HepG2 (cell line): ENCODE measurements around the gene SOAT2. TPM values are rescaled to one million over a fixed set of nuclear protein-coding genes. Genes with fewer than 3 reads are reported as not detected.

Experiments
- CHD2 ChIP-seq: IDR thresholded peaks from 2 replicates; pipeline ENCODE4 v1.6.1; 2011; ENCODE audit warnings: low read depth, low read length, improper control_type of control experiment
- HNF4A ChIP-seq: sonication (generic); formaldehyde crosslinking; IDR thresholded peaks from 2 replicates; pipeline ENCODE4 v1.4.0; 2020; ENCODE audit warnings: missing genetic modification reagents
- NFIB ChIP-seq: sonication (generic); formaldehyde crosslinking; IDR thresholded peaks from 2 replicates; pipeline ENCODE4 v1.9.0; 2021; ENCODE audit warnings: missing genetic modification reagents, mild to moderate bottlenecking, borderline replicate concordance
- THAP11 ChIP-seq: IDR thresholded peaks from 2 replicates; pipeline ENCODE4 v1.6.1; 2016; ENCODE audit warnings: missing biosample characterization, missing genetic modification reagents
- ZNF101 ChIP-seq: sonication (generic); formaldehyde crosslinking; IDR thresholded peaks from 2 replicates; pipeline ENCODE4 v1.4.0; 2020; ENCODE audit warnings: mild to moderate bottlenecking, low read depth, missing genetic modification reagents, borderline replicate concordance
- ZNF235 ChIP-seq: sonication (generic); formaldehyde crosslinking; IDR thresholded peaks from 2 replicates; pipeline ENCODE4 v1.8.1; 2023; ENCODE audit warnings: mild to moderate bottlenecking, missing genetic modification reagents, borderline replicate concordance
- ZNF883 ChIP-seq: sonication (generic); formaldehyde crosslinking; IDR thresholded peaks from 2 replicates; pipeline ENCODE4 v1.5.1; 2020; ENCODE audit warnings: mild to moderate bottlenecking, missing genetic modification reagents; ENCODE audit errors: not compliant biosample characterization
- ZSCAN21 ChIP-seq: sonication (generic); formaldehyde crosslinking; IDR thresholded peaks from 2 replicates; pipeline ENCODE4 v1.8.0; 2022; ENCODE audit warnings: mild to moderate bottlenecking, missing genetic modification reagents, moderate library complexity, borderline replicate concordance
- polyA plus RNA-seq, 8 experiments: library from polyadenylated mRNA; depleted of rRNA in 3 of 8; stranded (reverse) in 7 of 8; unstranded in 1 of 8; fragments of >200 nt; fragmentation: Illumina TruSeq in 4 of 8; extraction: Trizol in 4 of 8; gene quantifications; 2 replicates each; pipeline versions ENCODE4 v1.2.1 to v1.2.3, GENCODE V29; 2011 to 2016; ENCODE audit warnings: low read depth in 4 of 8, missing spikeins in 1 of 8, mixed read lengths in 1 of 8; ENCODE audit not compliant: insufficient read depth in 1 of 8
- total RNA-seq, 5 experiments: library from RNA; depleted of rRNA; stranded (reverse); fragments of >200 nt; fragmentation: Illumina TruSeq; extraction: Trizol; gene quantifications; 2 replicates each; pipeline ENCODE4 v1.2.3, GENCODE V29; 2016; ENCODE audit warnings: low read depth in 1 of 5
- TF ChIP-seq, protein P1 (sequence below): sonication (generic); formaldehyde crosslinking; IDR thresholded peaks from 2 replicates; pipeline ENCODE4 v1.5.0; 2020; ENCODE audit warnings: mild to moderate bottlenecking, missing genetic modification reagents, borderline replicate concordance
- TF ChIP-seq, protein P2 (sequence below): IDR thresholded peaks from 2 replicates; pipeline ENCODE4 v1.6.1; 2016
- TF ChIP-seq, protein P3 (sequence below): sonication (generic); formaldehyde crosslinking; IDR thresholded peaks from 2 replicates; pipeline ENCODE4 v1.4.0; 2020; ENCODE audit warnings: mild to moderate bottlenecking, missing genetic modification reagents, borderline replicate concordance
- TF ChIP-seq, protein P4 (sequence below): sonication (generic); formaldehyde crosslinking; IDR thresholded peaks from 2 replicates; pipeline ENCODE4 v1.5.0; 2020; ENCODE audit warnings: missing genetic modification reagents
- TF ChIP-seq, protein P5 (sequence below): sonication (generic); formaldehyde crosslinking; IDR thresholded peaks from 2 replicates; pipeline ENCODE4 v1.5.1; 2020; ENCODE audit warnings: missing genetic modification reagents, mild to moderate bottlenecking, borderline replicate concordance

Gene SOAT2
- total and polyA plus RNA-seq, 2 of the 13 experiments (the other 11 are each of a cell fraction or from before 2014, with no cell fraction given), result 14.9 to 108 TPM

DNA sequence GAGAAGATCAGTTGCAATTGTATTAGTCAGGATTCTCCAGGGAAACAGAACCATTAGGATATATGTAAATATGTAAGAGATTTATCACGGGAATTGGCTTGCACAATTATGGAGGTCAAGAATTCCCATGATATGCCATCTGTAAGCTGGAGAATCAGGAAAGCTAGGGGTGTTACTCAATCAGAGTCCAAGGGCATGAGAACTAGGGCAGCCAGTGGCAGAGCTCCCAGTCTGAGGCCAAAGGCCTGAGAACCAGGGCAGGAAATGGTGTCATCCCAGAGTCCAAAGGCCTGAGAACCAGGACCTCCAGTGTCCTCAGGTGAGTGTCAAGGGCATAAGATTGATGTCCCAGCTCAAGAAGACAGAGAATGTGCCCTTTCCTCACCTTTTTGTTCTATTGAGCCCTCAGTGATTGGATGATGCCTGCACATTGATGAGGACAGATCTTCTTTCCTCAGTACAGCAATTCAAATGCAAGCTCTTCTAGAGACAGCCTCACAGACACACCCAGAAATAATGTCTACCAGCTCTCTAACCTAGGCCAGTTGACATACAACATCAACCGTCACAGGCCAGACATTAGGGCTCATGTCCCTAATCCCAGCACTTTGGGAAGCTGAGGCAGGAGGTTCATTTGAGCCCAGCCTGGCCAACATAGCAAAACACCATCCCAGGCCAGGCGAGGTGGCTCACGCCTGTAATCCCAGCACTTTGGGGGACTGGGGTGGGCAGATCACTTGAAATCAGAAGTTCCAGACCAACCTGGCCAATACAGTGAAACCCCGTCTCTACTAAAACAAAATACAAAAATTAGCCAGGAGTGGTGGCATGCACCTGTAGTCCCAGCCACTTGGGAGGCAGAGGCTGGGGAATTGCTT is 42.3 kb downstream of the SOAT2 start (continued):
- TF ChIP-seq, protein P1, sequence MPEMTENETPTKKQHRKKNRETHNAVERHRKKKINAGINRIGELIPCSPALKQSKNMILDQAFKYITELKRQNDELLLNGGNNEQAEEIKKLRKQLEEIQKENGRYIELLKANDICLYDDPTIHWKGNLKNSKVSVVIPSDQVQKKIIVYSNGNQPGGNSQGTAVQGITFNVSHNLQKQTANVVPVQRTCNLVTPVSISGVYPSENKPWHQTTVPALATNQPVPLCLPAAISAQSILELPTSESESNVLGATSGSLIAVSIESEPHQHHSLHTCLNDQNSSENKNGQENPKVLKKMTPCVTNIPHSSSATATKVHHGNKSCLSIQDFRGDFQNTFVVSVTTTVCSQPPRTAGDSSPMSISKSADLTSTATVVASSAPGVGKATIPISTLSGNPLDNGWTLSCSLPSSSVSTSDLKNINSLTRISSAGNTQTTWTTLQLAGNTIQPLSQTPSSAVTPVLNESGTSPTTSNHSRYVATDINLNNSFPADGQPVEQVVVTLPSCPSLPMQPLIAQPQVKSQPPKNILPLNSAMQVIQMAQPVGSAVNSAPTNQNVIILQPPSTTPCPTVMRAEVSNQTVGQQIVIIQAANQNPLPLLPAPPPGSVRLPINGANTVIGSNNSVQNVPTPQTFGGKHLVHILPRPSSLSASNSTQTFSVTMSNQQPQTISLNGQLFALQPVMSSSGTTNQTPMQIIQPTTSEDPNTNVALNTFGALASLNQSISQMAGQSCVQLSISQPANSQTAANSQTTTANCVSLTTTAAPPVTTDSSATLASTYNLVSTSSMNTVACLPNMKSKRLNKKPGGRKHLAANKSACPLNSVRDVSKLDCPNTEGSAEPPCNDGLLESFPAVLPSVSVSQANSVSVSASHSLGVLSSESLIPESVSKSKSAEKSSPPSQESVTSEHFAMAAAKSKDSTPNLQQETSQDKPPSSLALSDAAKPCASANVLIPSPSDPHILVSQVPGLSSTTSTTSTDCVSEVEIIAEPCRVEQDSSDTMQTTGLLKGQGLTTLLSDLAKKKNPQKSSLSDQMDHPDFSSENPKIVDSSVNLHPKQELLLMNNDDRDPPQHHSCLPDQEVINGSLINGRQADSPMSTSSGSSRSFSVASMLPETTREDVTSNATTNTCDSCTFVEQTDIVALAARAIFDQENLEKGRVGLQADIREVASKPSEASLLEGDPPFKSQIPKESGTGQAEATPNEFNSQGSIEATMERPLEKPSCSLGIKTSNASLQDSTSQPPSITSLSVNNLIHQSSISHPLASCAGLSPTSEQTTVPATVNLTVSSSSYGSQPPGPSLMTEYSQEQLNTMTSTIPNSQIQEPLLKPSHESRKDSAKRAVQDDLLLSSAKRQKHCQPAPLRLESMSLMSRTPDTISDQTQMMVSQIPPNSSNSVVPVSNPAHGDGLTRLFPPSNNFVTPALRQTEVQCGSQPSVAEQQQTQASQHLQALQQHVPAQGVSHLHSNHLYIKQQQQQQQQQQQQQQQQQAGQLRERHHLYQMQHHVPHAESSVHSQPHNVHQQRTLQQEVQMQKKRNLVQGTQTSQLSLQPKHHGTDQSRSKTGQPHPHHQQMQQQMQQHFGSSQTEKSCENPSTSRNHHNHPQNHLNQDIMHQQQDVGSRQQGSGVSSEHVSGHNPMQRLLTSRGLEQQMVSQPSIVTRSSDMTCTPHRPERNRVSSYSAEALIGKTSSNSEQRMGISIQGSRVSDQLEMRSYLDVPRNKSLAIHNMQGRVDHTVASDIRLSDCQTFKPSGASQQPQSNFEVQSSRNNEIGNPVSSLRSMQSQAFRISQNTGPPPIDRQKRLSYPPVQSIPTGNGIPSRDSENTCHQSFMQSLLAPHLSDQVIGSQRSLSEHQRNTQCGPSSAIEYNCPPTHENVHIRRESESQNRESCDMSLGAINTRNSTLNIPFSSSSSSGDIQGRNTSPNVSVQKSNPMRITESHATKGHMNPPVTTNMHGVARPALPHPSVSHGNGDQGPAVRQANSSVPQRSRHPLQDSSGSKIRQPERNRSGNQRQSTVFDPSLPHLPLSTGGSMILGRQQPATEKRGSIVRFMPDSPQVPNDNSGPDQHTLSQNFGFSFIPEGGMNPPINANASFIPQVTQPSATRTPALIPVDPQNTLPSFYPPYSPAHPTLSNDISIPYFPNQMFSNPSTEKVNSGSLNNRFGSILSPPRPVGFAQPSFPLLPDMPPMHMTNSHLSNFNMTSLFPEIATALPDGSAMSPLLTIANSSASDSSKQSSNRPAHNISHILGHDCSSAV (CRISPR knock-in tag), result no peak
- TF ChIP-seq, protein P2, sequence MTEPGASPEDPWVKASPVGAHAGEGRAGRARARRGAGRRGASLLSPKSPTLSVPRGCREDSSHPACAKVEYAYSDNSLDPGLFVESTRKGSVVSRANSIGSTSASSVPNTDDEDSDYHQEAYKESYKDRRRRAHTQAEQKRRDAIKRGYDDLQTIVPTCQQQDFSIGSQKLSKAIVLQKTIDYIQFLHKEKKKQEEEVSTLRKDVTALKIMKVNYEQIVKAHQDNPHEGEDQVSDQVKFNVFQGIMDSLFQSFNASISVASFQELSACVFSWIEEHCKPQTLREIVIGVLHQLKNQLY (CRISPR knock-in tag), result no peak
- TF ChIP-seq ZSCAN21 (no peak), ZNF101 (CRISPR knock-in tag) (no peak), THAP11 (CRISPR knock-in tag) (peak; percentile 56; the same call in 1 of the 2 replicates), ZNF883 (no peak), HNF4A (CRISPR knock-in tag) (peak; percentile 98), ZNF235 (CRISPR knock-in tag) (no peak), CHD2 (no peak), NFIB (CRISPR knock-in tag) (no peak)
- TF ChIP-seq, protein P3, sequence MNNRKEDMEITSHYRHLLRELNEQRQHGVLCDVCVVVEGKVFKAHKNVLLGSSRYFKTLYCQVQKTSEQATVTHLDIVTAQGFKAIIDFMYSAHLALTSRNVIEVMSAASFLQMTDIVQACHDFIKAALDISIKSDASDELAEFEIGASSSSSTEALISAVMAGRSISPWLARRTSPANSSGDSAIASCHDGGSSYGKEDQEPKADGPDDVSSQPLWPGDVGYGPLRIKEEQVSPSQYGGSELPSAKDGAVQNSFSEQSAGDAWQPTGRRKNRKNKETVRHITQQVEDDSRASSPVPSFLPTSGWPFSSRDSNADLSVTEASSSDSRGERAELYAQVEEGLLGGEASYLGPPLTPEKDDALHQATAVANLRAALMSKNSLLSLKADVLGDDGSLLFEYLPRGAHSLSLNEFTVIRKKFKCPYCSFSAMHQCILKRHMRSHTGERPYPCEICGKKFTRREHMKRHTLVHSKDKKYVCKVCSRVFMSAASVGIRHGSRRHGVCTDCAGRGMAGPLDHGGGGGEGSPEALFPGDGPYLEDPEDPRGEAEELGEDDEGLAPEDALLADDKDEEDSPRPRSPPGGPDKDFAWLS (CRISPR knock-in tag), result no peak
- TF ChIP-seq, protein P4, sequence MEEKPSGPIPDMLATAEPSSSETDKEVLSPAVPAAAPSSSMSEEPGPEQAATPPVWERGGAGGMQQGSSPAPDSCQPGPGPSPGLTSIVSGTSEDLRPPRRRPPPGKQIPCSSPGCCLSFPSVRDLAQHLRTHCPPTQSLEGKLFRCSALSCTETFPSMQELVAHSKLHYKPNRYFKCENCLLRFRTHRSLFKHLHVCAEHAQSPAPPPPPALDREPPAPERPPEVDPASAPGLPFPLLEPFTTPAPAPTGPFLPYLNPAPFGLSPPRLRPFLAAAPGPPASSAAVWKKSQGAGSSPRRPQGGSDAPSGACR (CRISPR knock-in tag), result no peak
- TF ChIP-seq, protein P5, sequence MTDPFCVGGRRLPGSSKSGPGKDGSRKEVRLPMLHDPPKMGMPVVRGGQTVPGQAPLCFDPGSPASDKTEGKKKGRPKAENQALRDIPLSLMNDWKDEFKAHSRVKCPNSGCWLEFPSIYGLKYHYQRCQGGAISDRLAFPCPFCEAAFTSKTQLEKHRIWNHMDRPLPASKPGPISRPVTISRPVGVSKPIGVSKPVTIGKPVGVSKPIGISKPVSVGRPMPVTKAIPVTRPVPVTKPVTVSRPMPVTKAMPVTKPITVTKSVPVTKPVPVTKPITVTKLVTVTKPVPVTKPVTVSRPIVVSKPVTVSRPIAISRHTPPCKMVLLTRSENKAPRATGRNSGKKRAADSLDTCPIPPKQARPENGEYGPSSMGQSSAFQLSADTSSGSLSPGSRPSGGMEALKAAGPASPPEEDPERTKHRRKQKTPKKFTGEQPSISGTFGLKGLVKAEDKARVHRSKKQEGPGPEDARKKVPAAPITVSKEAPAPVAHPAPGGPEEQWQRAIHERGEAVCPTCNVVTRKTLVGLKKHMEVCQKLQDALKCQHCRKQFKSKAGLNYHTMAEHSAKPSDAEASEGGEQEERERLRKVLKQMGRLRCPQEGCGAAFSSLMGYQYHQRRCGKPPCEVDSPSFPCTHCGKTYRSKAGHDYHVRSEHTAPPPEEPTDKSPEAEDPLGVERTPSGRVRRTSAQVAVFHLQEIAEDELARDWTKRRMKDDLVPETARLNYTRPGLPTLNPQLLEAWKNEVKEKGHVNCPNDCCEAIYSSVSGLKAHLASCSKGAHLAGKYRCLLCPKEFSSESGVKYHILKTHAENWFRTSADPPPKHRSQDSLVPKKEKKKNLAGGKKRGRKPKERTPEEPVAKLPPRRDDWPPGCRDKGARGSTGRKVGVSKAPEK (CRISPR knock-in tag), result no peak
